A375 (cell line): ENCODE data around the gene HSPB7. TPM values are rescaled to one million over a fixed set of nuclear protein-coding genes. Genes with fewer than 3 reads are reported as not detected.

Experiments
- small RNA-seq: library from RNA; depleted of rRNA; stranded (forward); fragments of <200 nt; gene quantifications from one replicate; pipeline ENCODE3, GENCODE V24; 2014
- total RNA-seq: library from RNA; depleted of rRNA; stranded (reverse); fragments of >200 nt; shearing (Covaris generic); gene quantifications from 2 replicates; pipeline ENCODE4 v1.2.3, GENCODE V29; 2014; rRNA removed

Gene HSPB7
- not detected in 2 replicates for total RNA-seq

GRCh38 chr1:16017461-16018303 lies at the start of gene HSPB7:
HSPB7 (minus strand) TSS chr1:16018043; CDS start chr1:16017963, 80 bp downstream.

DNA sequence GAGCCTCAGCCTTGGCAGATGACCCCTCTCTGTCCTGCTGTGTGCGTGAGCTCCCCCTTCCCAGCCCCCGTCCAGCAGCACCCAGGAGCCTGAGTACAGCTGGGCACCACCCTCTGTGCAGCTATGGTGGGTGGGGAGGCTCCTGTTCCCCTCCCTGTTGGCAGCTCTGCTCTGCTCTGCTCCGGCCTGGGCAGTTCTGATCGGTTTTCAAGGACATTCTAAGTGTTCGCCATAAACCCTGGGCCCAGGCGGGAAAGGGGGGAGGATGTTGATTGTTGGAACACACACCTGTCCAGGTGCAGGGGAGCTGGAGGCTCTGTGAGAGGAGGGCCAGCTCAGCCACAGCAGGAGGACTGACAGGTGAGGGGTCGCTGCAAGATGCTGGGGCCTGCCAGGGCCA lies 25.7 kb upstream of the HSPB7 start, which contains the start of gene CLCNKB:
Gene CLCNKB, plus strand, starts transcription at position 262 of the 400 bp plus-strand sequence. CDS start 711 bp downstream, outside the sequence.

DNA sequence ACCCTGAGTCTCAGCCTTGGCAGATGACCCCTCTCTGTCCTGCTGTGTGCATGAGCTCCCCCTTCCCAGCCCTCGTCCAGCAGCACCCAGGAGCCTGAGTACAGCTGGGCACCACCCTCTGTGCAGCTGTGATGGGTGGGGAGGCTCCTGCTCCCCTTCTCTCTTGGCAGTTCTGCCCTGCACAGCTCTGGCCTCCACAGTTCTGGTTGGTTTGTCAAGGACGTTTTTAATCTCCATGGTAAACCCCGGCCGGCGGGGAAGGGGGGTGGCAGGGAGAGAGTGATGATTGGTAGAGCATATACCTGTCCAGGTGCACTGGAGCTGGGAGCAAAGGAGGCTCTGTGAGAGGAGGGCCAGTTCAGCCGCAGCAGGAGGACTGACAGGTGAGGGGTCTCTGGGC lies 3.8 kb upstream of the HSPB7 start, which contains the start of gene CLCNKA:
Gene CLCNKA, plus strand, starts transcription at position 356 of the 400 bp plus-strand sequence. CDS start 584 bp downstream, outside the sequence.

DNA sequence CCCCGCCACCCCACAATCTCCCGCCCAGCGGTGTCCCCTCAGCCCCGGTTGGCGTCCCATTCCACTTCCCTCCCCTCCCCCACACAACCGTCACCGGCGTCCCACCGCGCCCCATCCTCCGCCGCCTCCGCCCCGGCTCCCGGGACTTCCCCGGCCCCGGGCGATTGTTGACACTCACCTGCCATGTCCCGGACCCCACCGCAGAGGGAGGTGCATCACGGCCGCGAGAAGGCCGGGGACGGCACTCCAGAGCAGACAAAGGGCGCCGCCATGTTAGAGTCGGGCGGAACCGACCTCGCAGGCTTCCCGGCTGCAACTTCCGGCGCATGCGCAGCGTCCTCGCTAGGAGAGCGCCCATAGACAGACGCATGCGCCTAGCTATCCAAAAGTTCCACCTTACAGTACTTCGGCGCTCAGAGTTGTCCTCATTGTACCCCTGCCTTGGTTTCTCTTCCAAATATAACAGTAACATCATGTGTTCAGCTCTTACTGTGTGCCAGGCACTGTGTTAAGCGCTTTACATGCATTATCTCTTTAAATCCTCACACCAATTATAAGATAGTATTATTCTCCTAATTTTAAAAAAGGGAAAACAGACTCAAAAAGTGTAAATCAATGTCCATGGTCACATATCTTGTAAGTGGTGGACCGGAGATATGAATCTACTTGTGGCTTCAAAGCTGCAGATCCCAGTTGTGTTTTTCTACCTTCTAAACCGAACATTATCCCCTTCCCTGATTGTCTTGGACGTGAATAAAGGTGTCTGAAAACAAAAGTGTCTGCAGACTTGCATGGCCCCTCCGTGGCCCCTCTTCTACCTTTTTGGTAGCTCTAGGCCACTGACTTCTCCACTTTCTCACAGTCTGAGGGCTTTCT lies 41.8 kb downstream of the HSPB7 start, which contains the start of gene ZBTB17:
Gene ZBTB17, minus strand, starts transcription at position 297 of the 876 bp plus-strand sequence. CDS start 27,606 bp downstream, outside the sequence.

Small RNAs within 50 kb of the gene (small RNA-seq; reads per million reads assigned to genes)
- gene AL355994.1 = not detected
- gene AL355994.5 = not detected

Other genes with a start within 250 kb of the HSPB7 start
- gene UQCRHL, start 210.4 kb downstream of the HSPB7 start, total RNA-seq = 14.8 and 21.4 TPM in 2 replicates
- 21.6 and 23.7 TPM in 2 replicates for gene SPEN, start 170.3 kb downstream of the HSPB7 start, total RNA-seq
- gene ZBTB17, start 41.9 kb downstream of the HSPB7 start, total RNA-seq = 42.3 and 42.9 TPM in 2 replicates
- gene SRARP, start 13.8 kb downstream of the HSPB7 start, total RNA-seq = not detected in 2 replicates
- not detected in 2 replicates for gene CLCNKA, start 4.0 kb upstream of the HSPB7 start, total RNA-seq
- gene CLCNKB, start 25.7 kb upstream of the HSPB7 start, total RNA-seq = not detected in 2 replicates
- 0.79 and 1.5 TPM in 2 replicates for gene FAM131C, start 55.6 kb upstream of the HSPB7 start, total RNA-seq
- 283 and 306 TPM in 2 replicates for gene EPHA2, start 138.0 kb upstream of the HSPB7 start, total RNA-seq
- gene ARHGEF19, start 194.6 kb upstream of the HSPB7 start, total RNA-seq = 6.8 and 8.0 TPM in 2 replicates
- gene CPLANE2, start 219.1 kb upstream of the HSPB7 start, total RNA-seq = 10.0 and 18.1 TPM in 2 replicates